ENCODE results near the gene CASP5.
"Not testable (repeated sequence)": the region's sequence is repeated elsewhere in the genome, so short reads cannot be mapped to it uniquely, and the experiment has no call there.

- TF ChIP-seq POLR2A (IDR thresholded peaks at IDR 0.05; ENCODE audit: low read depth, low read length); POLR2AphosphoS5 (IDR thresholded peaks at IDR 0.05; ENCODE audit: low read depth, low read length); TAF1 (IDR thresholded peaks at IDR 0.05; ENCODE audit: borderline replicate concordance, low read depth, low read length): not testable (repeated sequence)
Observed at GRCh38 chr11:105044557-105045524, 21.9 kb upstream of the CASP5 start, which contains the start of gene CARD16.

All from GM12892 (cell line).